ENCODE measurements around the gene CD2. TPM values are rescaled to one million over a fixed set of nuclear protein-coding genes. Genes with fewer than 3 reads are reported as not detected.

The CD2 gene
- total RNA-seq, 1 donor from 2014 or later = not detected

DNA sequence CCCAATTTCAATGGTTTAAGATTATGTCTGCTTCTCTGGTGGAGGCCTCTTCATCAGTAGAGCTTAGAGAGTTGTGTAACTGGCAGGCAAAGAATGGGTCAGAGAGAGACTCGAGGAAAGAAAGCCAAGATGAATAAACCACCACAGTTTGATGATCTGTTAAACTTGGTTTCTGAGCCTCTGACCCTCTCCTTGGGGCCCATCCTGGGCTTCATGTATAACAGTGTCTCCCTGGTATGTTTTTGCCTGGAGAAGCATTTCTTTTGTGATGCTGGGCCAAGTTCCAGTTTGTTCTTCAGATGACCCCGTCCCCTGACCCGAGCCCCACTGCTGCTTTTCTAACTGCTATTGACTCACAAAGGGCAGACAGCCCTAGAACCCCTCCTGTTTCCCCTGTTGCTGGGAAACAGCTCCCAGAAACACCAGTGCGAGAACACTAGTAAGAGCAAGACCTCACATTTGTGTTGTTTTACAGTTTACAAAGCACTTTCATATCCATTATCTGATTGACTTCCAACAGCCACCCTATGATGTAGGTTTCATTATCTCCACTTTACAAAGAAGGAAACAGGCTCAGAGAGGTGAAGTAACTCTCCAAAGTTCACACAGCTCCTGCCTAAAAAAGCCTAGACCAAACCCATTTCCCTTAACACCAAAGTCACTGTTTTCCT is 9.0 kb downstream of the CD2 start:
- Histone ChIP-seq H3K27me3 (no peaks in the 10 kb centered on the region), H3K4me1 (no peaks in the 10 kb centered on the region), H3K4me3 (no peak overlapping the region), H3K36me3 (no peaks in the 10 kb centered on the region), H3K9me3 (no peaks in the 10 kb centered on the region), H3K27ac (no peak overlapping the region)
- intact Hi-C loops (cut with DNase I) = no loop called here
- DNase-seq (ENCODE audit: low spot score in 2 of 2) = no peak
- TF ChIP-seq, protein P1, sequence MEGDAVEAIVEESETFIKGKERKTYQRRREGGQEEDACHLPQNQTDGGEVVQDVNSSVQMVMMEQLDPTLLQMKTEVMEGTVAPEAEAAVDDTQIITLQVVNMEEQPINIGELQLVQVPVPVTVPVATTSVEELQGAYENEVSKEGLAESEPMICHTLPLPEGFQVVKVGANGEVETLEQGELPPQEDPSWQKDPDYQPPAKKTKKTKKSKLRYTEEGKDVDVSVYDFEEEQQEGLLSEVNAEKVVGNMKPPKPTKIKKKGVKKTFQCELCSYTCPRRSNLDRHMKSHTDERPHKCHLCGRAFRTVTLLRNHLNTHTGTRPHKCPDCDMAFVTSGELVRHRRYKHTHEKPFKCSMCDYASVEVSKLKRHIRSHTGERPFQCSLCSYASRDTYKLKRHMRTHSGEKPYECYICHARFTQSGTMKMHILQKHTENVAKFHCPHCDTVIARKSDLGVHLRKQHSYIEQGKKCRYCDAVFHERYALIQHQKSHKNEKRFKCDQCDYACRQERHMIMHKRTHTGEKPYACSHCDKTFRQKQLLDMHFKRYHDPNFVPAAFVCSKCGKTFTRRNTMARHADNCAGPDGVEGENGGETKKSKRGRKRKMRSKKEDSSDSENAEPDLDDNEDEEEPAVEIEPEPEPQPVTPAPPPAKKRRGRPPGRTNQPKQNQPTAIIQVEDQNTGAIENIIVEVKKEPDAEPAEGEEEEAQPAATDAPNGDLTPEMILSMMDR (IDR thresholded peaks at IDR 0.05) = no peak

- no peak overlapping the region for H3K27ac ChIP-seq
- H3K9me3 ChIP-seq = no peaks in the 10 kb centered on the region
- H3K4me1 ChIP-seq = no peaks in the 10 kb centered on the region
- no peaks in the 10 kb centered on the region for H3K27me3 ChIP-seq
- TF ChIP-seq, protein P1 (IDR thresholded peaks at IDR 0.05) = peak in 2 of 3 experiments; percentile 11 to 20
- intact Hi-C loops (cut with DNase I) = no loop called here
- DNase-seq (ENCODE audit: low spot score in 2 of 2) = no peak
- no peaks in the 10 kb centered on the region for H3K36me3 ChIP-seq
- no peak overlapping the region for H3K4me3 ChIP-seq
Observed at GRCh38 chr1:116763787-116764465, 9.7 kb downstream of the CD2 start.

DNA sequence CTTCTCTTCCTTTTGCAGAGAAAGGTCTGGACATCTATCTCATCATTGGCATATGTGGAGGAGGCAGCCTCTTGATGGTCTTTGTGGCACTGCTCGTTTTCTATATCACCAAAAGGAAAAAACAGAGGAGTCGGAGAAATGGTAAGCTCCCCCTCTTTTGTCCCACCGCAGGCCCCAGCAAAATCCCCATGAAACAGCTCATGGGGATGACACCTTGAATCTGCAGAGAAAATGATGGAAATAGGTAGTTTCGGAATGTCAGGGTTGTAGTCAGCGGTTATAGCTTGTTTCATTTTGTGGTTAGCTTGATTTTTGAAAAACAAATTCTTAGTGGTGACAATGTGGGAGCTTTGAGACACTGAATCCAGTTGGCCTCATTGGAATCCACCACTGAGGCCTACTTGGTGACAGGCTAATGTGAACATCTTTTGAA is 10.3 kb downstream of the CD2 start:
- Histone ChIP-seq H3K27me3 (no peaks in the 10 kb centered on the region), H3K36me3 (no peaks in the 10 kb centered on the region), H3K4me1 (no peaks in the 10 kb centered on the region), H3K4me3 (no peak overlapping the region), H3K9me3 (no peaks in the 10 kb centered on the region), H3K27ac (no peak overlapping the region)
- no peak for DNase-seq (ENCODE audit: low spot score in 2 of 2)
- TF ChIP-seq, protein P1 (IDR thresholded peaks at IDR 0.05) = no peak
- intact Hi-C loops (cut with DNase I) = no loop called here

- no peak for DNase-seq (ENCODE audit: low spot score in 2 of 2)
- Histone ChIP-seq H3K27me3 (no peaks in the 10 kb centered on the region), H3K9me3 (no peaks in the 10 kb centered on the region), H3K36me3 (no peaks in the 10 kb centered on the region), H3K4me1 (no peaks in the 10 kb centered on the region), H3K27ac (no peak overlapping the region), H3K4me3 (no peak overlapping the region)
- TF ChIP-seq, protein P1 (IDR thresholded peaks at IDR 0.05) = no peak
- intact Hi-C loops (cut with DNase I) = no loop called here
Observed at GRCh38 chr1:116764906-116765862, 11.0 kb downstream of the CD2 start.

- no peaks in the 10 kb centered on the region for H3K27me3 ChIP-seq
- H3K36me3 ChIP-seq = no peaks in the 10 kb centered on the region
- no peak overlapping the region for H3K4me3 ChIP-seq
- TF ChIP-seq, protein P1 (IDR thresholded peaks at IDR 0.05) = no peak
- intact Hi-C loops (cut with DNase I) = no loop called here
- H3K27ac ChIP-seq = no peak overlapping the region
- no peak for DNase-seq (ENCODE audit: low spot score in 2 of 2)
- no peaks in the 10 kb centered on the region for H3K4me1 ChIP-seq
- no peaks in the 10 kb centered on the region for H3K9me3 ChIP-seq
Observed at GRCh38 chr1:116765962-116766361, 11.7 kb downstream of the CD2 start.
